GM18520 (cell line): ENCODE measurements around the gene PROSER2.

Source experiments
- ATAC-seq: cut with Tn5 transposase; IDR thresholded peaks from one replicate; pipeline ENCODE4 v1.9.1; 2021; ENCODE audit not compliant: unreplicated experiment

The PROSER2 gene

GRCh38 chr10:11865561-11865960 lies 42.4 kb downstream of the PROSER2 start:
- no peak for ATAC-seq

GRCh38 chr10:11866199-11866925 lies 43.2 kb downstream of the PROSER2 start:
- no peak for ATAC-seq

- no peak for ATAC-seq
Observed at GRCh38 chr10:11869219-11869618, 46.1 kb downstream of the PROSER2 start.

GRCh38 chr10:11869743-11870460 lies 46.7 kb downstream of the PROSER2 start:
- ATAC-seq, result no peak

GRCh38 chr10:11870461-11870780 lies 47.3 kb downstream of the PROSER2 start:
- no peak for ATAC-seq

GRCh38 chr10:11870900-11871400 lies 47.8 kb downstream of the PROSER2 start:
- ATAC-seq, result no peak

GRCh38 chr10:11871466-11871865 lies 48.3 kb downstream of the PROSER2 start:
- ATAC-seq, result no peak

GRCh38 chr10:11874568-11875493 lies 51.7 kb downstream of the PROSER2 start:
- ATAC-seq, result no peak

- ATAC-seq, result no peak
Observed at GRCh38 chr10:11875494-11876281, 52.5 kb downstream of the PROSER2 start.

GRCh38 chr10:11876324-11876723 lies 53.2 kb downstream of the PROSER2 start:
- ATAC-seq, result no peak

- no peak for ATAC-seq
Observed at GRCh38 chr10:11876805-11877590, 53.8 kb downstream of the PROSER2 start.

- no peak for ATAC-seq
Observed at GRCh38 chr10:11877591-11877905, 54.4 kb downstream of the PROSER2 start.

- no peak for ATAC-seq
Observed at GRCh38 chr10:11878776-11879175, 55.6 kb downstream of the PROSER2 start.

GRCh38 chr10:11879387-11880094 lies 56.4 kb downstream of the PROSER2 start:
- ATAC-seq, result no peak

GRCh38 chr10:11880151-11881029 lies 57.2 kb downstream of the PROSER2 start:
- no peak for ATAC-seq

GRCh38 chr10:11881030-11881476 lies 57.9 kb downstream of the PROSER2 start:
- ATAC-seq, result no peak

- no peak for ATAC-seq
Observed at GRCh38 chr10:11881477-11882417, 58.6 kb downstream of the PROSER2 start.
